Measurements from ENCODE around the gene HYLS1.
A peak's percentile ranks its signal among the peaks of the same experiment; 100 is the strongest.

The HYLS1 gene

GRCh38 chr11:125933030-125933813, 45.8 kb downstream of the HYLS1 start:
- DNase-seq (ENCODE audit: low read depth) = no peak

- no peak for DNase-seq (ENCODE audit: low read depth)
Observed at GRCh38 chr11:125934473-125934872, 47.0 kb downstream of the HYLS1 start.

- DNase-seq (ENCODE audit: low read depth) = no peak
Observed at GRCh38 chr11:125935056-125935455, 47.6 kb downstream of the HYLS1 start.

GRCh38 chr11:125935618-125936199, 48.2 kb downstream of the HYLS1 start:
- DNase-seq (ENCODE audit: low read depth) = peak; percentile 5

GRCh38 chr11:125938418-125938817, 51.0 kb downstream of the HYLS1 start:
- no peak for DNase-seq (ENCODE audit: low read depth)

- DNase-seq (ENCODE audit: low read depth) = no peak
Observed at GRCh38 chr11:125939081-125939521, 51.6 kb downstream of the HYLS1 start.

- DNase-seq (ENCODE audit: low read depth) = no peak
Observed at GRCh38 chr11:125940145-125940544, 52.7 kb downstream of the HYLS1 start.

- DNase-seq (ENCODE audit: low read depth) = no peak
Observed at GRCh38 chr11:125941267-125941618, 53.8 kb downstream of the HYLS1 start.

- DNase-seq (ENCODE audit: low read depth) = peak; percentile 18
Observed at GRCh38 chr11:125941619-125942611, 54.4 kb downstream of the HYLS1 start.

- DNase-seq (ENCODE audit: low read depth) = no peak
Observed at GRCh38 chr11:125942771-125943428, 55.4 kb downstream of the HYLS1 start.

GRCh38 chr11:125943661-125944349, 56.3 kb downstream of the HYLS1 start:
- DNase-seq (ENCODE audit: low read depth) = no peak

- DNase-seq (ENCODE audit: low read depth) = no peak
Observed at GRCh38 chr11:125944350-125945010, 57.0 kb downstream of the HYLS1 start.

GRCh38 chr11:125945011-125945796, 57.7 kb downstream of the HYLS1 start:
- DNase-seq (ENCODE audit: low read depth) = no peak

- no peak for DNase-seq (ENCODE audit: low read depth)
Observed at GRCh38 chr11:125945797-125946520, 58.5 kb downstream of the HYLS1 start, which contains the start of gene VSIG10L2. TSS of gene VSIG10L2 (plus strand) at chr11:125946044. CDS start at chr11:125946056, 12 bp downstream.

- no peak for DNase-seq (ENCODE audit: low read depth)
Observed at GRCh38 chr11:125946712-125947418, 59.4 kb downstream of the HYLS1 start.

- no peak for DNase-seq (ENCODE audit: low read depth)
Observed at GRCh38 chr11:125947419-125948277, 60.2 kb downstream of the HYLS1 start.

- DNase-seq (ENCODE audit: low read depth) = no peak
Observed at GRCh38 chr11:125948278-125949051, 61.0 kb downstream of the HYLS1 start.
